GM12875 (cell line): Measurements from ENCODE around the gene HACE1.

Experiments used
- H3K4me3 ChIP-seq: one replicate; pipeline ENCODE4 v1.5.1; 2011; ENCODE audit warnings: low read depth, low read length, control low read depth
- TF ChIP-seq, protein P1 (sequence below): IDR thresholded peaks from 2 replicates; pipeline ENCODE4 v1.5.1; 2011; ENCODE audit warnings: low read depth, mild to moderate bottlenecking, control low read depth, inconsistent platforms, low read length, moderate library complexity, borderline replicate concordance; ENCODE audit not compliant: insufficient read depth

Gene HACE1

DNA sequence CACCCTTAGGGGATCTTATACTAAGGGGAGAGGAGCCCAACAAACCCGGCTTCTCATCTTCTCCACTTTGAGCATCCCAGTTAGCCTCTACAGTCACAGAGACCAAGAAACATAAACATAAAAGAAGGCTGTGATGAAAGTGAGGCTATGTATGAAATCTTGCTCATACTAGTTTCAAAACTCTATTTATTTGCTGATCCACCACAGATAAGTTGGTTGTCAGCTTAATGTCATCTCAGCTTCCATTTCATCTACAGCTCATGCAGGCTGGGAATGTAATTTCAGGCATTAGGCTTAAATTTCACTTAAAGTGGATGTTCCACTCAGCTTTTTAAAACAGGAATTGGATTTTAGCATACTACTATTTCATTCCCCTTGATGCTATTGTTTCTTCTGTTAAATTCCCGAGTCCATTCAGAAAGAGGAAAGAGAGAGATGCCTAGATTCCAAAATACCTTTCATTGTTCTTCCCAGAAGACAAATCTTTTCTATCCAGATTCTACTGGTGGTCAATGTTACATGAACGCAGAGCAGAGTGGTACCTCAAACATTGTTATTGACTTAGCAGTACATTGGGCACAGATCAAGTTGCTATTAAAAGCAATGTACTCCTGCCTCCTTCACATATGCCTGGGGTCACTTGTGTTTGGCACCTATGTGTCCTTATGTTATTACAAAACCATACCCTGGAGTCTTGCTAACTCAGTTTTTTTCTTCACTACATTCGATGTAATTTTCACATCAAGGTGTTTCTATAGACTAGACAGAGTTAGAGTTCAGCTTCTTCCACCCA is 149.0 kb downstream of the HACE1 start:
- H3K4me3 ChIP-seq: no peak overlapping the region
- TF ChIP-seq, protein P1, sequence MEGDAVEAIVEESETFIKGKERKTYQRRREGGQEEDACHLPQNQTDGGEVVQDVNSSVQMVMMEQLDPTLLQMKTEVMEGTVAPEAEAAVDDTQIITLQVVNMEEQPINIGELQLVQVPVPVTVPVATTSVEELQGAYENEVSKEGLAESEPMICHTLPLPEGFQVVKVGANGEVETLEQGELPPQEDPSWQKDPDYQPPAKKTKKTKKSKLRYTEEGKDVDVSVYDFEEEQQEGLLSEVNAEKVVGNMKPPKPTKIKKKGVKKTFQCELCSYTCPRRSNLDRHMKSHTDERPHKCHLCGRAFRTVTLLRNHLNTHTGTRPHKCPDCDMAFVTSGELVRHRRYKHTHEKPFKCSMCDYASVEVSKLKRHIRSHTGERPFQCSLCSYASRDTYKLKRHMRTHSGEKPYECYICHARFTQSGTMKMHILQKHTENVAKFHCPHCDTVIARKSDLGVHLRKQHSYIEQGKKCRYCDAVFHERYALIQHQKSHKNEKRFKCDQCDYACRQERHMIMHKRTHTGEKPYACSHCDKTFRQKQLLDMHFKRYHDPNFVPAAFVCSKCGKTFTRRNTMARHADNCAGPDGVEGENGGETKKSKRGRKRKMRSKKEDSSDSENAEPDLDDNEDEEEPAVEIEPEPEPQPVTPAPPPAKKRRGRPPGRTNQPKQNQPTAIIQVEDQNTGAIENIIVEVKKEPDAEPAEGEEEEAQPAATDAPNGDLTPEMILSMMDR: no peak

DNA sequence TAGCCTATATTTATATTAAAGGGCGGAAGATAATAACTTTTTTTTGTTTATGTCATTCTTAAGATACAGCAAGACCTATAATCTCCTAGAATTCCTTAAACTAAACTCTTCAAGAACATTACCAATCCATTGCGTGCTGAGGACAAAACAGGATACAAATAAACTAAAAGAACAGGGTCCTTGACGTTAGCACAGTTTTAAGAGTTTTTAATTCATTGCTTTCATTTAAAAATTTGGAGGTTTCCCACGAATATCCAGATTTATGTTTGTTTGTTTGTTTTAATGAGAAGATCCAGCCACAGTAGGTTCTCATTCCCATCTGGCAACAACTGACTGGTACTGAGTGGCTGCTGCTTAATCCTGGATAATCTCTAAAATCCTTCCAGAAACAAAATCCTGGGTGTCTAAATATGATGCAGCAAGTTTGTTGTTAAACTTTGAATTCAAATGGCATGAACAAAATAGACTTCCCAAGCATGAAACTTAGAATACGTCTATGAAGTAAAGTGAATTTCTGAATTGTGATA is 153.7 kb downstream of the HACE1 start:
- TF ChIP-seq, protein P1: no peak
- H3K4me3 ChIP-seq: no peak overlapping the region

DNA sequence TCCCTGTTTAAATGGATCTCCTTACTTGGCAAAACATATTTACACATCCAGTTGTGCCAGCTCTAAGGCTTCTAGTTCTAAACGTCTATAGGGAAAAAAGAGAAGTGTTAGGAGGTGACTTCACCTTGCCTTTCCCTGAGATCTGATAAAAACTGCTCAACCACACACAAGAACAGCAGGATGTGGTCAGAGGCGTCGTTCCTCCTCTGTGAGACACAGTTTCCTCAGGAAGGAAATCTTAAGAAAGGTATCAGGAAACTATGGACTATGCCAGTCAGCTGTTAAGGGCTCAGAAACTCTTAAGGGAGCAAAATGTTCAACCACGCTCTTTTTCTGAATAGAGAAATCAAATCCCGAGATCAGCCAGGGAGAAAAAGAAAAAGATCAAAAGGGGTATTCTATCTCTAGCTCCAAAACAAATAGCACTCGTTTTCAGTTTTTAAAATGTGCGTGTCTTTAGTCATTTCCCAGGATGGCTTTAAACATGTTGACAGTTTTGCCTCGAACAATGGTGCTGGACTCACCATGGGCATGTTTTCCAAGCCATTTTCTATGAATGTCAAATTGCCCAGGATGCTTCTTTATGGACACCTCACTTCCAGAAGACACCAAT is 154.5 kb downstream of the HACE1 start:
- TF ChIP-seq, protein P1: no peak
- no peak overlapping the region for H3K4me3 ChIP-seq

DNA sequence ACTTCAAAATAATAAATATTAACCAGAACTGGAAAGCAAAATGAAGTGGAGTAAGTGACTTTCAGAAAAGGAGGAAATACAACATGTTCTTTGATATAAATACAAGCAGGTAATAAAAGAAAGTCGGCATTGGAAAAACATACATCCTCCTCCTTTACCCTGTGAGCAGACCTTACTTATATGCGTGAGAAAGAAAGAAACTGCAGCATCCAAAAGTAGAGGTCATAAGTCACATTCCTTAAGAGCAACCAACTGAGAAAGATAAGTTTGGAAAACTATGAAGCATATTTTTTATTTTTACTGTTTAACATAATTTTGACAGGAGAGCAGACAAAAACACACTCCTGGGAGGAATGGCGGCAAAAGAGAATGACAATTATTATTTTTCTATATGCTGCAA is 155.5 kb downstream of the HACE1 start:
- TF ChIP-seq, protein P1: no peak
- H3K4me3 ChIP-seq: no peak overlapping the region

DNA sequence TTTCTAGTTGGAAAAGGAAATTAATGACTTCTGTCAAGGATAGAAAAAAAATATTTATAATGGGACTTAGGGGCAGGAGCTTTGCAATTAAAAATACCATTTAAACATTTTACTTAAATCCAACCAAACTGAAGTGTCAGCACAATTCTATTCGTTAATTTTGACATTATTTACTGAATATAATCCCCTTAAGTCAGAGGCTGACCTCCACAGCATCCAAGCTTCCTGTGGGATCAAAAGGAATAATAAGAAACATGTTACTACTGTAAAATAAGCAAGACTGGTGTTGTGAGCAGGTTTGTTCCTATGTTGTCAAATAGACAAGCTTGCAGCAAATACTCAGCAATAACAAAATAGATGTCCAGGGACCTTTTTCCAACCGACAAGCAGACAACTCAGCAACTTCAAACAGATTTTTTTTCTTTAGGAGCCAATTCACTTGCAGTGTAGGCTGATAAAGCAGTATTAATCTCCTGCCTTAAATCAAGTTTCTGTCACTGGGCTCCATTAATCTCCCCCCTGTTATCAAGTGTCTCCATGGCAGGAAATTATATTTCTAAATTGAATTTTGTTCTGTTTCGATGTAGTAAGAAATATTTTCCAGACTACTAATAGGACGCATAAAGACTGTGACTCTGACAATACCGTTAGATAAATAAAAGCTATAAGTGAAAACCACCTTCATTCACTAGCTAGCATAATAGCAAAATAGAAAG is 157.4 kb downstream of the HACE1 start:
- TF ChIP-seq, protein P1: no peak
- no peak overlapping the region for H3K4me3 ChIP-seq

DNA sequence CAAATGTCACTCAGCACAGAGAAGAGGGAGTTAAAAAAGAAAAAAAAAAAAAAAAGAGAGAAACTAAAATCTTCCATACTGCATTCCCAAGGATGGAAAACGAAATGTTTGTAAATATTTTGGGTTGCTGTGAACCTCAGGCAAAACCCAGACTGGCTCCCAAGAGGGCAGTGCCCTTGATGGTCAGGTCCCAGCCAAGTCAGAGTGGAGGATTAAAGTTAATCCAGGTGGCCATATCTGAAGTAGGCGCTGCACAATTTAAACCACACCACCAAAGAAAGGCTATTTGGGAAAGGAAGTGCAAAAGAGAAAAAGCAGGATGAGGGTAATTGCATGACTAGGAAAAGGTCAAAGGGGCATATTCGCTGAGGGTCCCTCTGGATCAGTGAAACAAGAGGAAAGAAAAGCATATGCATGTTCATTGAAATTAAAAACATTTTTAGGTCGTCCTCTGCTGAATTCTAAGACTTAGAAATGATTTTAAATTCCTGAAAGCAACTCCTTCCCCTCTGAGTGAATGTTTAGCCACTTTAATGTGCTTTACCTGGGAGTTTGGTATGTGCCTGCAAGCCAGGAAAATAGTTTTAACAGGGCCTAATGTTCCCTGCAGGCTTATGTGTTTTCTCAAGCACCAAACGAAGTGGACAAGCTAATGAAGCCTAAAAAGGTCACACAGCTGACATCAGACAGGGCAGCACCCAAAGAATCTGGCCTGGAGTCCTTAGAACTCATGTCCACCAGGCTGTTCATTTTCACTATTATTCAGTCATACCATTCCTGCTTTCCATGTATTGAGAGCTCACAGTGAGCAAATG is 159.1 kb downstream of the HACE1 start:
- TF ChIP-seq, protein P1: no peak
- H3K4me3 ChIP-seq: no peak overlapping the region
